Vagina (tissue), 2 donors: ENCODE results near the gene FRMPD4. TPM values are rescaled to one million over a fixed set of nuclear protein-coding genes. Genes with fewer than 3 reads are reported as not detected.
"Not testable (repeated sequence)": the region's sequence is repeated elsewhere in the genome, so short reads cannot be mapped to it uniquely, and the experiment has no call there.

ENCODE experiments used
- DNase-seq, 2 donors: peaks; one replicate each; pipeline ENCODE4 v3.0.0-alpha.2; 2017; ENCODE audit errors: extremely low spot score in 2 of 2
- H3K27ac ChIP-seq: fragments of 200-600 bp; sonication (generic); one replicate; pipeline ENCODE4 v1.5.1; 2019
- H3K27me3 ChIP-seq: fragments of 200-600 bp; sonication (generic); one replicate; pipeline ENCODE4 v1.5.1; 2019
- H3K36me3 ChIP-seq, 2 donors: fragments of 200-600 bp; sonication (generic); one replicate each; pipeline ENCODE4 v1.5.1; 2017 to 2019
- H3K4me1 ChIP-seq: fragments of 200-600 bp; sonication (generic); one replicate; pipeline ENCODE4 v1.5.1; 2019
- H3K4me3 ChIP-seq, 2 donors: fragments of 200-600 bp; sonication (generic); 1 replicate in 1 of 2; 2 replicates in 1 of 2; pipeline ENCODE4 v1.5.1; 2016 to 2019
- H3K9me3 ChIP-seq: fragments of 200-600 bp; sonication (generic); one replicate; pipeline ENCODE4 v1.5.1; 2019
- POLR2A ChIP-seq, 2 donors: fragments of 450-650 bp; IDR thresholded peaks; one replicate each; pipeline ENCODE4 v1.6.1; 2017; ENCODE audit warnings: antibody characterized with exemption in 2 of 2, mild to moderate bottlenecking in 2 of 2, moderate library complexity in 2 of 2
- POLR2AphosphoS5 ChIP-seq, 2 donors: sonication (generic); formaldehyde crosslinking; IDR thresholded peaks; one replicate each; pipeline ENCODE4 v1.9.0; 2017; ENCODE audit warnings: antibody characterized with exemption in 2 of 2, mild to moderate bottlenecking in 2 of 2, low read depth in 1 of 2; ENCODE audit not compliant: insufficient read depth in 1 of 2
- intact Hi-C: fragments of 100-400 bp; cut with DNase I; formaldehyde crosslinking; loops from one replicate; pipeline ENCODE4 v1.15.1; 2023
- total RNA-seq: library from RNA; depleted of rRNA; stranded (reverse); fragments of >200 nt; gene quantifications from one replicate; pipeline ENCODE4 v1.2.3, GENCODE V29; 2016
- TF ChIP-seq, protein P1 (sequence below), 3 experiments: fragments of 450-650 bp in 2 of 3; fragments of 200-600 bp in 1 of 3; sonication (generic) in 1 of 3; IDR thresholded peaks; one replicate each; pipeline ENCODE4 v1.5.1; 2017 to 2019; ENCODE audit warnings: antibody characterized with exemption in 3 of 3, mild to moderate bottlenecking in 2 of 3, moderate library complexity in 2 of 3

The FRMPD4 gene
- total RNA-seq, 1 donor from 2014 or later: not detected

GRCh38 chrX:12497832-12498591 is 359.7 kb downstream of the FRMPD4 start:
- Histone ChIP-seq H3K36me3 (no peaks in the 10 kb centered on the region), H3K27ac (no peak overlapping the region), H3K4me1 (no peaks in the 10 kb centered on the region), H3K9me3 (no peaks in the 10 kb centered on the region), H3K4me3 (no peak overlapping the region), H3K27me3 (no peaks in the 10 kb centered on the region)
- DNase-seq: no peak
- TF ChIP-seq, protein P1, sequence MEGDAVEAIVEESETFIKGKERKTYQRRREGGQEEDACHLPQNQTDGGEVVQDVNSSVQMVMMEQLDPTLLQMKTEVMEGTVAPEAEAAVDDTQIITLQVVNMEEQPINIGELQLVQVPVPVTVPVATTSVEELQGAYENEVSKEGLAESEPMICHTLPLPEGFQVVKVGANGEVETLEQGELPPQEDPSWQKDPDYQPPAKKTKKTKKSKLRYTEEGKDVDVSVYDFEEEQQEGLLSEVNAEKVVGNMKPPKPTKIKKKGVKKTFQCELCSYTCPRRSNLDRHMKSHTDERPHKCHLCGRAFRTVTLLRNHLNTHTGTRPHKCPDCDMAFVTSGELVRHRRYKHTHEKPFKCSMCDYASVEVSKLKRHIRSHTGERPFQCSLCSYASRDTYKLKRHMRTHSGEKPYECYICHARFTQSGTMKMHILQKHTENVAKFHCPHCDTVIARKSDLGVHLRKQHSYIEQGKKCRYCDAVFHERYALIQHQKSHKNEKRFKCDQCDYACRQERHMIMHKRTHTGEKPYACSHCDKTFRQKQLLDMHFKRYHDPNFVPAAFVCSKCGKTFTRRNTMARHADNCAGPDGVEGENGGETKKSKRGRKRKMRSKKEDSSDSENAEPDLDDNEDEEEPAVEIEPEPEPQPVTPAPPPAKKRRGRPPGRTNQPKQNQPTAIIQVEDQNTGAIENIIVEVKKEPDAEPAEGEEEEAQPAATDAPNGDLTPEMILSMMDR (IDR thresholded peaks at IDR 0.05): no peak
- TF ChIP-seq POLR2A (IDR thresholded peaks at IDR 0.05) (no peak), POLR2AphosphoS5 (IDR thresholded peaks at IDR 0.05; ENCODE audit: insufficient read depth in 1 of 2, low read depth in 1 of 2) (no peak)
- intact Hi-C loops: no loop called here

DNA sequence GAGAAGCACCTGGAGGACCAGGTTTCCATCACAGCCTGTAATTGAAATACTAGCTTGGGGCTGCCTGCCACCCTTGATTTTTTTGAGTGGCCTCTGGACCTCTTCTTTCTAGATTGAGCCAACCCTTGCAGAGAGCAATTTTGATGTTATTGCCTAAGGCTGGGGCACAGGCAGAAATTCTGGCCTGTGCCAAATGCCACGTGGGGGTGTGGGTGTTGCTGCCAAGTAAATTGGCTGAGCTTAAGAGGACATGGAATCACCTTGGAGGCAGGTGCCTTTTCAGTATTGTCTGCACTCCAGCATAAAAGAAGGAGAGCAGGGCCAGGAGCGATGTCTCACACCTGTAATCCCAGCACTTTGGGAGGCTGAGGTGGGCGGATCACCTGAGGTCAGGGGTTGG is 366.9 kb downstream of the FRMPD4 start:
- DNase-seq: no peak
- TF ChIP-seq, protein P1 (IDR thresholded peaks at IDR 0.05): no peak
- TF ChIP-seq POLR2AphosphoS5 (IDR thresholded peaks at IDR 0.05; ENCODE audit: insufficient read depth in 1 of 2, low read depth in 1 of 2) (no peak), POLR2A (IDR thresholded peaks at IDR 0.05) (no peak)
- H3K4me1 ChIP-seq: no peaks in the 10 kb centered on the region

DNA sequence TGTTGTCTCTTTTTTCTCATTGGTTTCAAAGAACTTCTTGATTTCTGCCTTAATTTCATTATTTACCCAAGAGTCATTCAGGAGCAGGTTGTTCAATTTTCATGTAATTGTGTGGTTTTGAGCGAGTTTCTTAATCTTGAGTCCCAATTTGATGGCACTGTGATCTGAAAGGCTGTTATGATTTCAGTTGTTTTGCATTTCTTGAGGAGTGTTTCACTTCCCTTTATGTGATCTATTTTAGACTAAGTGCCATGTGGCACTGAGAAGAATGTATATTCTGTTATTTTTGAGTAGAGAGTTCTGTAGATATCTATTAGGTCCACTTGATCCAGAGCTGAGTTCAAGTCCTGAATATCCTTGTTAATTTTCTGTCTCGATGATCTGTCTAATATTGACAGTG is 377.1 kb downstream of the FRMPD4 start:
- H3K27me3 ChIP-seq, H3K27ac ChIP-seq, intact Hi-C loops, H3K4me1 ChIP-seq, H3K36me3 ChIP-seq, DNase-seq, H3K9me3 ChIP-seq, H3K4me3 ChIP-seq: not testable (repeated sequence)

More for the DNA sequence above, 366.9 kb downstream of the FRMPD4 start:
- no peak overlapping the region for H3K27ac ChIP-seq
- H3K4me3 ChIP-seq: no peak overlapping the region
- intact Hi-C loops: no loop called here
- H3K9me3 ChIP-seq: no peaks in the 10 kb centered on the region
- H3K27me3 ChIP-seq: no peaks in the 10 kb centered on the region
- no peaks in the 10 kb centered on the region for H3K36me3 ChIP-seq

DNA sequence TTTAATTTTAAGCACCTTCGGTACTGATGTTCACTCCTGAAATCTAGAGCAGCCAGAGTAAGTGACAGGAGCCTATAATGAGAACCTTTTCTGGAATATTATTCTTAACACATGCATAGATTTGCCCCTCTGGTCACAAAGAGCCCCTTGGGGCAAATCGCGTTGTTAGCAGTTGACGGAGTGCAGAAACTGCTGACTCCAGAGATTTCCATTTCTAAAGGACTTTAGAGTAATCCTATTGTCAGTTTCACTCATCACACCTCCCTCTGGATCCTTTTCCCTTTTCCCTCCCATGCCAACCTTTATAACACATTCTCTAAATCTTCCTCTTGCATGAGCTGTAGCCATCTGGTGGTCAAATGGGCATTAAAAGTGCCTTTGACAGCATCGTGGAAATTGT is 388.0 kb downstream of the FRMPD4 start:
- Histone ChIP-seq H3K36me3 (no peaks in the 10 kb centered on the region), H3K9me3 (no peaks in the 10 kb centered on the region), H3K4me3 (no peak overlapping the region), H3K4me1 (no peaks in the 10 kb centered on the region), H3K27me3 (no peaks in the 10 kb centered on the region), H3K27ac (no peak overlapping the region)
- TF ChIP-seq, protein P1 (IDR thresholded peaks at IDR 0.05): no peak
- TF ChIP-seq POLR2AphosphoS5 (IDR thresholded peaks at IDR 0.05; ENCODE audit: insufficient read depth in 1 of 2, low read depth in 1 of 2): no peak
- TF ChIP-seq POLR2A (IDR thresholded peaks at IDR 0.05): no peak
- no peak for DNase-seq
- intact Hi-C loops: no loop called here

- H3K4me1 ChIP-seq, H3K36me3 ChIP-seq, H3K27me3 ChIP-seq, intact Hi-C loops, DNase-seq, H3K27ac ChIP-seq, H3K9me3 ChIP-seq, H3K4me3 ChIP-seq: not testable (repeated sequence)
Observed at GRCh38 chrX:12538096-12538495, 399.8 kb downstream of the FRMPD4 start.

DNA sequence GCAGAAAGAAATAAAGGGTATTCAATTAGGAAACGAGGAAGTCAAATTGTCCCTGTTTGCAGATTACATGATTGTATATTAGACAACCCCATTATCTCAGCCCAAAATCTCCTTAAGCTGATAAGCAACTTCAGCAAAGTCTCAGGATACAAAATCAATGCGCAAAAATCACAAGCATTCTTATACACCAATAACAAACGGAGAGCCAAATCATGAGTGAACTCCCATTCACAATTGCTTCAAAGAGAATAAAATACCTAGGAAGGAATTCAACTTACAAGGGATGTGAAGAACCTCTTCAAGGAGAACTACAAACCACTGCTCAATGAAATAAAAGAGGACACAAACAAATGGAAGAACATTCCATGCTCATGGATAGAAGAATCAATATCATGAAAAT is 404.0 kb downstream of the FRMPD4 start:
- H3K4me1 ChIP-seq, H3K27me3 ChIP-seq, DNase-seq, H3K27ac ChIP-seq, H3K4me3 ChIP-seq, H3K9me3 ChIP-seq, intact Hi-C loops, H3K36me3 ChIP-seq: not testable (repeated sequence)
